ENCODE results near the gene CXCR4.

DNA sequence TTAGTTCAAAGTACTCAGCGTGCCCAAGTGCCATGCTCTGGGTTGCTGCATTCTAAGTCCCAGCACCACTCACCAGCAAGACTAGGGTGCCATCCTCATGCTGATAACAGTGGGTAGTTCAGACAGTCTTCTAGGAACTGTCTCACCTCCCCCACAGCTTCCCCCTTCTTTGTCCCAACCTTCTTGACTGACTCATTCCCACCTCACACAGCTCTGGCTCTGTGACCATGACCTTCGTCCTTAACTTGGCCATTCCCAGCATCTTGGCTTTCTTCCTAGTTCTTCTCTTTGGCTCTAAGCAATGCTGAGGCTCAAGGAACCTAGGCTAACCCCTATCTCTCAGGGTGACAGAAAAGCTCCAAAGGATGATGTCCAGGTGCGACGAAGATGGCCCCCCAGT, 20.0 kb upstream of the CXCR4 start:
- TF ChIP-seq, protein P1, sequence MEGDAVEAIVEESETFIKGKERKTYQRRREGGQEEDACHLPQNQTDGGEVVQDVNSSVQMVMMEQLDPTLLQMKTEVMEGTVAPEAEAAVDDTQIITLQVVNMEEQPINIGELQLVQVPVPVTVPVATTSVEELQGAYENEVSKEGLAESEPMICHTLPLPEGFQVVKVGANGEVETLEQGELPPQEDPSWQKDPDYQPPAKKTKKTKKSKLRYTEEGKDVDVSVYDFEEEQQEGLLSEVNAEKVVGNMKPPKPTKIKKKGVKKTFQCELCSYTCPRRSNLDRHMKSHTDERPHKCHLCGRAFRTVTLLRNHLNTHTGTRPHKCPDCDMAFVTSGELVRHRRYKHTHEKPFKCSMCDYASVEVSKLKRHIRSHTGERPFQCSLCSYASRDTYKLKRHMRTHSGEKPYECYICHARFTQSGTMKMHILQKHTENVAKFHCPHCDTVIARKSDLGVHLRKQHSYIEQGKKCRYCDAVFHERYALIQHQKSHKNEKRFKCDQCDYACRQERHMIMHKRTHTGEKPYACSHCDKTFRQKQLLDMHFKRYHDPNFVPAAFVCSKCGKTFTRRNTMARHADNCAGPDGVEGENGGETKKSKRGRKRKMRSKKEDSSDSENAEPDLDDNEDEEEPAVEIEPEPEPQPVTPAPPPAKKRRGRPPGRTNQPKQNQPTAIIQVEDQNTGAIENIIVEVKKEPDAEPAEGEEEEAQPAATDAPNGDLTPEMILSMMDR (IDR thresholded peaks at IDR 0.05), result no peak
- TF ChIP-seq POLR2A (IDR thresholded peaks at IDR 0.05), result no peak
